Measurements from ENCODE around the gene NR2F2. TPM values are rescaled to one million over a fixed set of nuclear protein-coding genes. Genes with fewer than 3 reads are reported as not detected.

The NR2F2 gene
- total RNA-seq, 2 experiments from 2014 or later = not detected

DNA sequence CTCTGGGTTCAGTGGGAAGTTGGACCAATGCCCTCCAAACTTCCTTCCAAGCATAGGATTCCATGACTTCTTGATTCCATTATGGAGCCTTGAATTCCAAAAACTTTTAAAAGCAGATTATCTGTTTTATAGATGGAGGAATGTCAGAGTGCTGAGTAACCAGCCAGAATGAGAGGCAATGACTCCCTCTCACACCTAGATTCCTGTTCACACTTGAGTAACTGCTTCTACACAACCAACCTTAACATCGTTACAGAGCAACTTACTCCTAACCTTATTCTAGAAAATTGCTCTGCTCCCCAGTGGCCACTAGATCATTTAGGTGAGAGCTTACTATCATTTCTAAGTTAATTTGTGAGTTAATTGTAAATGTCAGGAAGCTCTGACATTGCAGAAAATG lies 24.2 kb upstream of the NR2F2 start:
- Mint-ChIP-seq H3K9me3 (ENCODE audit: insufficient read depth) (no peaks in the 10 kb centered on the region), H3K4me1 (ENCODE audit: low read depth) (no peaks in the 10 kb centered on the region), H3K4me3 (no peak overlapping the region), H3K27me3 (ENCODE audit: low read depth) (no peaks in the 10 kb centered on the region), H3K27ac (no peak overlapping the region), H3K36me3 (ENCODE audit: low read depth) (no peaks in the 10 kb centered on the region)
- ChIA-PET CTCF (no interaction called here), POLR2A (no interaction called here)
- no peak for DNase-seq
- no peak for ATAC-seq

DNA sequence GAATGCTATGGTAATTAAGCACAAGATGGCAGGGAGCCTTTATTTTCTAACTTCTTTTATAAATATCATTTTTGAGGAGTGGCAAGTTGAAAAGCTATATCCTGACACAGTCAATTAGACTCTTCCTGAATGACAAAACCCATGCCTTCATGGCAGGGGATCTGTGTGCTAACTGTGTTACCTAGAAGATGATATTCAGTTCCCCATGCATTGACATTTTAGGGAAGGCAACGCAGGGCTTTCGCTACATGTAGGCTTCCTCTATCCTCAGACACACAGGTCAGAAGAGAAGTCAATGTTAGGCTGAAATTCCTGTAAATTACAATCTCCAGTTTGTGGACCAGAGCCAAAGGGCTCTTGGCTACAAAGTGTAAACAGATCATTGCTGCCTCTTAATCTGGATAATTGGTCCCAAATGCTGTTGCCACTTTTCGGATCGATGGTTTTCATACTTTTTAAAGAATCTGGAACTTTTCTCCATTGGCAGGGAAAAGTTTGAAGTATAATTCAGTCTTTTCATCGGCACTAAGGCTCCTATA lies 22.6 kb upstream of the NR2F2 start:
- no peaks in the 10 kb centered on the region for H3K9me3 Mint-ChIP-seq (ENCODE audit: insufficient read depth)
- H3K4me3 Mint-ChIP-seq = no peak overlapping the region
- H3K36me3 Mint-ChIP-seq (ENCODE audit: low read depth) = no peaks in the 10 kb centered on the region
- ATAC-seq (no peak), DNase-seq (no peak)
- no peaks in the 10 kb centered on the region for H3K4me1 Mint-ChIP-seq (ENCODE audit: low read depth)
- no peak overlapping the region for H3K27ac Mint-ChIP-seq
- POLR2A ChIA-PET = no interaction called here
- CTCF ChIA-PET = no interaction called here
- H3K27me3 Mint-ChIP-seq (ENCODE audit: low read depth) = no peaks in the 10 kb centered on the region

DNA sequence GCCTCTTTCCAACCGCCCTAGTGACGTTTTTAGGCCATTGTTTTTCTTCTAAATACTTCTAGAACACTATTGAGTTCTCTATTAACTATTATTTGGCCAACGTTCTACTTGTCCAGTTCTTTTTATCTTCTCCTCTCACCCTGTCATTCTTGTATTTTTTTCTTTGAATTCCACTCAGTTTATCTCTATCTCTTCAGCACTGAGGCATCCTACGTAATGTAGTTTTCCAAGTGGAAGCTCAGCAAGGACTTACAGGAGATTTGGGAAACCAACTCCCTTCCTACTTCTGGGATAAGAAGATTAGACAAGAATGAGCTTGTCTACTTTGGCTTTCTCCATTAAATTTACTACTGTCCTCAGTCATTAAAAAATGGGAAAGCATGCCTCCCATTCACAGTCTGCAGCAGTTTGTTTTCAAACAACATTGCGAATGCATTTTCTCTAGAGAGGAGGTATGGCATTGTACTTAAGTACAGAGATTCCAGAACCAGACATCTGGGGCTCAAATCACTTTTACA lies 21.3 kb upstream of the NR2F2 start:
- Mint-ChIP-seq H3K4me1 (ENCODE audit: low read depth) (no peaks in the 10 kb centered on the region), H3K27me3 (ENCODE audit: low read depth) (no peaks in the 10 kb centered on the region), H3K36me3 (ENCODE audit: low read depth) (no peaks in the 10 kb centered on the region), H3K27ac (no peak overlapping the region), H3K4me3 (no peak overlapping the region), H3K9me3 (ENCODE audit: insufficient read depth) (no peaks in the 10 kb centered on the region)
- ATAC-seq = no peak
- CTCF ChIA-PET = no interaction called here
- no peak for DNase-seq
- POLR2A ChIA-PET = no interaction called here

DNA sequence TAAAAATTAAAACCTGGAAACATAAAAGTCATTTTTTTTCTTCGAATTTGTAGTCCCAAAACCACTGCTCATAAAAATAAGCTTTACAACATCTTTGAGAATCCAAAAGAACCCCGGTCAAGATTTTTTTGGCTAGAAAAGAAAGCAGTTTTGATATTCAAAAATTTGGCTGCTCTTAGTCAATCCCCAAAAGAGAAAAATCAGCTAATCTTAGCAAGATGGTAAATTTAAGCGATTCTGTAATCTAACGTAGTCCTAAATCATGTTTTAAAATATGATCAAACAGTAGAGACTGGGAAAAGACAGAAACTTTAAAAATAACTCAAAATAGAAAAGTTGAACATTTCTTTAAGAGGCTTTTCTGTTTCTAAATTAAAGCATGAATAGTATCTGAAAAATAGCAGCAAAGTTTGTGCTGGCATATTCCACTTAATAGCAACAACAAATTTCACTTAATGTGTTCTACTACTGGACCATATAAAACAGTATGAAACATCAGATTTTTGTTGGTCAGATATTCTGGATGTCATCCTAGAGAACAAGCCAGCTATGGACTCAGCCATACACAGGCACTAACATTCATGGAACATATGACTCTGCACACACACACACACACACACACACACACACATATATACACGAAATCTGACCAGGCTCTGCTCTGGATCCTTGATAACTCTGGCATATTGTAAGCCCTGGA lies 19.1 kb upstream of the NR2F2 start:
- H3K27ac Mint-ChIP-seq = no peak overlapping the region
- no peak overlapping the region for H3K4me3 Mint-ChIP-seq
- H3K36me3 Mint-ChIP-seq (ENCODE audit: low read depth) = no peaks in the 10 kb centered on the region
- no peak for ATAC-seq
- DNase-seq = no peak
- H3K4me1 Mint-ChIP-seq (ENCODE audit: low read depth) = no peaks in the 10 kb centered on the region
- no peaks in the 10 kb centered on the region for H3K9me3 Mint-ChIP-seq (ENCODE audit: insufficient read depth)
- ChIA-PET CTCF (no interaction called here), POLR2A (no interaction called here)
- no peaks in the 10 kb centered on the region for H3K27me3 Mint-ChIP-seq (ENCODE audit: low read depth)

GRCh38 chr15:96311956-96312294 lies 18.6 kb upstream of the NR2F2 start:
- Mint-ChIP-seq H3K27me3 (ENCODE audit: low read depth) (peaks cover 3% of the 10 kb centered on the region), H3K9me3 (ENCODE audit: insufficient read depth) (no peaks in the 10 kb centered on the region), H3K4me3 (no peak overlapping the region), H3K27ac (no peak overlapping the region), H3K36me3 (ENCODE audit: low read depth) (no peaks in the 10 kb centered on the region), H3K4me1 (ENCODE audit: low read depth) (no peaks in the 10 kb centered on the region)
- no peak for ATAC-seq
- no peak for DNase-seq
- POLR2A ChIA-PET = no interaction called here
- CTCF ChIA-PET = no interaction called here

DNA sequence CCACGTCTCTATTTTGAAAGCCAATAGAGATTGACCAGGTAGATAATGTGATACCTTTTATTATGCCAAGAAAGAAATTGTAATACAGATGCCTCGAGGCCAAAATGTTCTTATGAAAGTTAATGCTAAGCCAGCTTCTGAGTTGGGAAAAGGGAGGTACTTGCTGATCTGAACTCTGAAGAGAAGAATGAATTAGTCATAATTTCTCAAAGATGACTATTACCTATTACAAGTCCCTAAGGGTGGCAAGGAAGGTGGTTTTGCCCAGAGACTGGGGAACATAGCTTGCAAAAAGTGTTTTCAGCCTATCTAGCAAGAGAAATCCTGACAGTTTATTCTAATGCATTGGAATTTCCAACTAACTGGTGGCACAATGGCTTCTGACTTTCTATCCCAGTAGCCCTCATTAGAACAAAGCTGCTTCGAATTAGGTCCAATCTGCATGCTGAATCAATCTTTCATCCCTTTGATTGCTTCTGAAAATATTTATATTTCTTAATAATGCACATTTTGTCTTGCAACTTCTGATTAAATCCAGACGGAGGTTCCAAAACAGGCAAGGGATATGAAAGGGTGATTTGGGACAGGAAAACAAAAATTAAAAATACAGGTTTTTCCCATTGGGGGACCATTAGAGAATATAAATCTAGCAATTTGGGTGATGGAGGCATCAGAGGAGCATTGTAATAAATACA lies 17.7 kb upstream of the NR2F2 start:
- ChIA-PET CTCF (no interaction called here), POLR2A (no interaction called here)
- H3K27ac Mint-ChIP-seq = no peak overlapping the region
- no peak overlapping the region for H3K4me3 Mint-ChIP-seq
- H3K4me1 Mint-ChIP-seq (ENCODE audit: low read depth) = no peaks in the 10 kb centered on the region
- ATAC-seq (no peak), DNase-seq (no peak)
- H3K9me3 Mint-ChIP-seq (ENCODE audit: insufficient read depth) = no peaks in the 10 kb centered on the region
- no peaks in the 10 kb centered on the region for H3K36me3 Mint-ChIP-seq (ENCODE audit: low read depth)
- peaks cover 6% of the 10 kb centered on the region for H3K27me3 Mint-ChIP-seq (ENCODE audit: low read depth)

GRCh38 chr15:96314518-96314917 lies 16.0 kb upstream of the NR2F2 start:
- Mint-ChIP-seq H3K27me3 (ENCODE audit: low read depth) (peaks cover 12% of the 10 kb centered on the region), H3K27ac (no peak overlapping the region), H3K36me3 (ENCODE audit: low read depth) (no peaks in the 10 kb centered on the region), H3K4me1 (ENCODE audit: low read depth) (no peaks in the 10 kb centered on the region), H3K4me3 (no peak overlapping the region), H3K9me3 (ENCODE audit: insufficient read depth) (no peaks in the 10 kb centered on the region)
- ChIA-PET CTCF (no interaction called here), POLR2A (no interaction called here)
- ATAC-seq (no peak), DNase-seq (no peak)

DNA sequence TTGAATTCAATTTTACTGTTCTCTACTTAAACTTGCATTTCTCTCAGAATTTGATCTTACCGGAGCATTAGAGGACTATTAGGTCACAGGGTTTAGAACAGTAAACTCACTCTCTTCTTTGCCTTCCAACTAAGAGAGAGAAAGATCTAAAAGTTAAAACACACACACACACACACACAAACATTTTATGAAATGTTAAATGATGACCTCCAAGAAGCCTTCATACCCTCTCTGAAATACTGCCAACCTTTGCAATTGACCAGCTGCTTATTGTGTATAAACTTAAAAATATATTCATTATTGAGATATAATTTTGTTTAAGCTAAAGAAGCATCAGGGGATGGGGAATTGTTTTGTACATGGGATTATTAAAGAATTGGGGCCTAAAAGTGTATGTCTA lies 15.5 kb upstream of the NR2F2 start:
- Mint-ChIP-seq H3K27me3 (ENCODE audit: low read depth) (peaks cover 13% of the 10 kb centered on the region), H3K27ac (no peak overlapping the region), H3K9me3 (ENCODE audit: insufficient read depth) (no peaks in the 10 kb centered on the region), H3K36me3 (ENCODE audit: low read depth) (no peaks in the 10 kb centered on the region), H3K4me3 (no peak overlapping the region), H3K4me1 (ENCODE audit: low read depth) (no peaks in the 10 kb centered on the region)
- ATAC-seq (no peak), DNase-seq (no peak)
- POLR2A ChIA-PET = no interaction called here
- CTCF ChIA-PET = no interaction called here

GRCh38 chr15:96316953-96317629 lies 13.4 kb upstream of the NR2F2 start:
- DNase-seq (no peak), ATAC-seq (no peak)
- Mint-ChIP-seq H3K27ac (no peak overlapping the region), H3K36me3 (ENCODE audit: low read depth) (no peaks in the 10 kb centered on the region), H3K27me3 (ENCODE audit: low read depth) (peaks cover 24% of the 10 kb centered on the region), H3K4me1 (ENCODE audit: low read depth) (no peaks in the 10 kb centered on the region), H3K4me3 (no peak overlapping the region), H3K9me3 (ENCODE audit: insufficient read depth) (no peaks in the 10 kb centered on the region)
- ChIA-PET CTCF (no interaction called here), POLR2A (no interaction called here)

- ChIA-PET CTCF (no interaction called here), POLR2A (no interaction called here)
- H3K27ac Mint-ChIP-seq = no peak overlapping the region
- H3K36me3 Mint-ChIP-seq (ENCODE audit: low read depth) = no peaks in the 10 kb centered on the region
- peaks cover 46% of the 10 kb centered on the region for H3K27me3 Mint-ChIP-seq (ENCODE audit: low read depth)
- ATAC-seq (no peak), DNase-seq (no peak)
- H3K4me1 Mint-ChIP-seq (ENCODE audit: low read depth) = no peaks in the 10 kb centered on the region
- no peaks in the 10 kb centered on the region for H3K9me3 Mint-ChIP-seq (ENCODE audit: insufficient read depth)
- H3K4me3 Mint-ChIP-seq = no peak overlapping the region
Observed at GRCh38 chr15:96320107-96320506, 10.4 kb upstream of the NR2F2 start.

GRCh38 chr15:96320703-96321638 lies 9.5 kb upstream of the NR2F2 start:
- Mint-ChIP-seq H3K9me3 (ENCODE audit: insufficient read depth) (no peaks in the 10 kb centered on the region), H3K4me1 (ENCODE audit: low read depth) (no peaks in the 10 kb centered on the region), H3K36me3 (ENCODE audit: low read depth) (no peaks in the 10 kb centered on the region), H3K4me3 (no peak overlapping the region), H3K27me3 (ENCODE audit: low read depth) (peaks cover 53% of the 10 kb centered on the region), H3K27ac (no peak overlapping the region)
- ChIA-PET POLR2A (interaction anchor here (0.7 kb wide), 1 partner anchor 738 kb away, joined by 3 read pairs; no protein-coding TSS in a partner anchor), CTCF (interaction anchor here (0.6 kb wide), 1 partner anchor 36 kb away, joined by 3 read pairs; no protein-coding TSS in a partner anchor)
- DNase-seq (no peak), ATAC-seq (no peak)
